SK-MEL-5 (cell line): ENCODE data around the gene AKR1B15. TPM values are rescaled to one million over a fixed set of nuclear protein-coding genes. Genes with fewer than 3 reads are reported as not detected.
"Not testable (repeated sequence)": the region's sequence is repeated elsewhere in the genome, so short reads cannot be mapped to it uniquely, and the experiment has no call there.

ENCODE experiments used
- DNase-seq: peaks from one replicate; pipeline ENCODE4 v3.0.0-alpha.2; 2016; ENCODE audit warnings: low read depth, low spot score
- in situ Hi-C: cut with HindIII; loops from 2 replicates; pipeline ENCODE4 v1.10.0; 2016; ENCODE audit warnings: low sequenced_read_pairs, high pct_unique_total_duplicates, low pct_unique_long_range_greater_than_20kb
- polyA plus RNA-seq, 2 experiments: library from polyadenylated mRNA; depleted of rRNA; stranded (reverse); fragments of >200 nt; gene quantifications; 2 replicates each; pipeline ENCODE4 v1.2.3, GENCODE V29; 2015
- total RNA-seq: library from RNA; depleted of rRNA; stranded (reverse); fragments of >200 nt; shearing (Covaris generic); gene quantifications from 2 replicates; pipeline ENCODE4 v1.2.3, GENCODE V29; 2014; rRNA removed

AKR1B15 gene
- total RNA-seq = 0.08 TPM in 1 of 2 replicates, not detected in the other
- not detected in 2 replicates for polyA plus RNA-seq (2015; cell fraction: cytosol; rRNA removed)
- polyA plus RNA-seq (2015; cell fraction: nucleus; rRNA removed) = not detected in 2 replicates

GRCh38 chr7:134548877-134549276 lies at the start of gene AKR1B15:
TSS of gene AKR1B15 (plus strand) at chr7:134549110. CDS start at chr7:134564620, 15,510 bp downstream.
- in situ Hi-C loops = no loop called here
- no peak for DNase-seq

- in situ Hi-C loops = no loop called here
- DNase-seq = no peak
Measured at GRCh38 chr7:134500406-134500805, 48.5 kb upstream of the AKR1B15 start.

GRCh38 chr7:134500982-134501381 lies 47.9 kb upstream of the AKR1B15 start:
- no peak for DNase-seq
- in situ Hi-C loops = no loop called here

GRCh38 chr7:134502463-134503371 lies 46.2 kb upstream of the AKR1B15 start:
- DNase-seq = peak; percentile 39
- in situ Hi-C loops = no loop called here

GRCh38 chr7:134504660-134505164 lies 44.2 kb upstream of the AKR1B15 start:
- no peak for DNase-seq

GRCh38 chr7:134505856-134506255 lies 43.1 kb upstream of the AKR1B15 start:
- in situ Hi-C loops = no loop called here
- no peak for DNase-seq

More at GRCh38 chr7:134504660-134505164, 44.2 kb upstream of the AKR1B15 start:
- in situ Hi-C loops = no loop called here

- DNase-seq = no peak
- in situ Hi-C loops = no loop called here
Measured at GRCh38 chr7:134509010-134509409, 39.9 kb upstream of the AKR1B15 start.

- in situ Hi-C loops = no loop called here
- no peak for DNase-seq
Measured at GRCh38 chr7:134510646-134511045, 38.3 kb upstream of the AKR1B15 start.

- no peak for DNase-seq
- in situ Hi-C loops = no loop called here
Measured at GRCh38 chr7:134512271-134512670, 36.6 kb upstream of the AKR1B15 start.

GRCh38 chr7:134513169-134513752 lies 35.6 kb upstream of the AKR1B15 start:
- DNase-seq = peak; percentile 77
- in situ Hi-C loops = no loop called here

GRCh38 chr7:134514106-134514505 lies 34.8 kb upstream of the AKR1B15 start:
- no peak for DNase-seq
- in situ Hi-C loops = no loop called here

GRCh38 chr7:134514663-134515062 lies 34.2 kb upstream of the AKR1B15 start:
- peak; percentile 92 for DNase-seq
- in situ Hi-C loops = no loop called here

GRCh38 chr7:134515569-134516468 lies 33.1 kb upstream of the AKR1B15 start:
- DNase-seq = peak; percentile 45
- in situ Hi-C loops = no loop called here

- DNase-seq = peak; percentile 51
- in situ Hi-C loops = no loop called here
Measured at GRCh38 chr7:134520130-134520529, 28.8 kb upstream of the AKR1B15 start.

- in situ Hi-C loops = no loop called here
- no peak for DNase-seq
Measured at GRCh38 chr7:134522601-134523000, 26.3 kb upstream of the AKR1B15 start.

- DNase-seq, in situ Hi-C loops: not testable (repeated sequence)
Measured at GRCh38 chr7:134525449-134525848, 23.5 kb upstream of the AKR1B15 start.

- in situ Hi-C loops, DNase-seq: not testable (repeated sequence)
Measured at GRCh38 chr7:134526552-134527248, 22.2 kb upstream of the AKR1B15 start.
